ENCODE data around the gene SESN1. TPM values are rescaled to one million over a fixed set of nuclear protein-coding genes. Genes with fewer than 3 reads are reported as not detected.

SESN1 gene
- polyA plus RNA-seq, 1 donor (not counting 4 experiments of a cell fraction or from before 2014, with no cell fraction given): 21.4 TPM

- dilution Hi-C loops (cut with MboI; ENCODE audit: extremely low pct_ligation_motif_present, low sequenced_read_pairs): no loop called here
- no peaks in the 10 kb centered on the region for H3K36me3 ChIP-seq (ENCODE audit: control insufficient read depth in 2 of 2, extremely low read depth in 1 of 2, insufficient read depth in 2 of 2, low read length in 2 of 2)
- no peaks in the 10 kb centered on the region for H3K9me3 ChIP-seq (ENCODE audit: control insufficient read depth, low read depth, low read length)
- H3K4me3 ChIP-seq (ENCODE audit: control insufficient read depth in 2 of 3, extremely low read depth in 1 of 3, insufficient read depth in 2 of 3, low read depth in 1 of 3, low read length in 3 of 3): no peak overlapping the region
- H3K27ac ChIP-seq (ENCODE audit: control insufficient read depth, insufficient read depth, low read length): no peak overlapping the region
- FAIRE-seq: no peak
- H2AFZ ChIP-seq (ENCODE audit: control insufficient read depth, low read length): no peak overlapping the region
- H3K4me2 ChIP-seq (ENCODE audit: control insufficient read depth, extremely low read depth, insufficient read depth, low read depth, low read length): no peak overlapping the region
- no peaks in the 10 kb centered on the region for H3K4me1 ChIP-seq (ENCODE audit: control insufficient read depth, extremely low read depth, insufficient read depth, low read length)
- no peak for DNase-seq (ENCODE audit: low read depth, low spot score)
- no peaks in the 10 kb centered on the region for H3K9me1 ChIP-seq (ENCODE audit: control insufficient read depth, extremely low read depth, insufficient read depth, low read length)
- H4K20me1 ChIP-seq (ENCODE audit: control insufficient read depth, extremely low read depth, insufficient read depth, low read length): no peaks in the 10 kb centered on the region
- no peaks in the 10 kb centered on the region for H3K27me3 ChIP-seq (ENCODE audit: control insufficient read depth, extremely low read depth, insufficient read depth, low read length)
- TF ChIP-seq EZH2 (IDR thresholded peaks at IDR 0.05; ENCODE audit: low read length): no peak
- TF ChIP-seq, protein P1, sequence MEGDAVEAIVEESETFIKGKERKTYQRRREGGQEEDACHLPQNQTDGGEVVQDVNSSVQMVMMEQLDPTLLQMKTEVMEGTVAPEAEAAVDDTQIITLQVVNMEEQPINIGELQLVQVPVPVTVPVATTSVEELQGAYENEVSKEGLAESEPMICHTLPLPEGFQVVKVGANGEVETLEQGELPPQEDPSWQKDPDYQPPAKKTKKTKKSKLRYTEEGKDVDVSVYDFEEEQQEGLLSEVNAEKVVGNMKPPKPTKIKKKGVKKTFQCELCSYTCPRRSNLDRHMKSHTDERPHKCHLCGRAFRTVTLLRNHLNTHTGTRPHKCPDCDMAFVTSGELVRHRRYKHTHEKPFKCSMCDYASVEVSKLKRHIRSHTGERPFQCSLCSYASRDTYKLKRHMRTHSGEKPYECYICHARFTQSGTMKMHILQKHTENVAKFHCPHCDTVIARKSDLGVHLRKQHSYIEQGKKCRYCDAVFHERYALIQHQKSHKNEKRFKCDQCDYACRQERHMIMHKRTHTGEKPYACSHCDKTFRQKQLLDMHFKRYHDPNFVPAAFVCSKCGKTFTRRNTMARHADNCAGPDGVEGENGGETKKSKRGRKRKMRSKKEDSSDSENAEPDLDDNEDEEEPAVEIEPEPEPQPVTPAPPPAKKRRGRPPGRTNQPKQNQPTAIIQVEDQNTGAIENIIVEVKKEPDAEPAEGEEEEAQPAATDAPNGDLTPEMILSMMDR (optimal IDR thresholded peaks at IDR 0.05 in 1 of 3, IDR thresholded peaks at IDR 0.05 in 1 of 3, conservative IDR thresholded peaks at IDR 0.05 in 1 of 3; ENCODE audit: extremely low read depth in 1 of 3, insufficient read depth in 2 of 3, low read length in 3 of 3): no peak
- H3K79me2 ChIP-seq (ENCODE audit: control insufficient read depth, insufficient read depth, low read length): no peaks in the 10 kb centered on the region
- H3K9ac ChIP-seq (ENCODE audit: control insufficient read depth, extremely low read depth, insufficient read depth, low read length): no peak overlapping the region
These were observed 35.4 kb upstream of the SESN1 start for GRCh38 chr6:109130065-109130464.

- no peak for TF ChIP-seq EZH2 (IDR thresholded peaks at IDR 0.05; ENCODE audit: low read length)
- TF ChIP-seq, protein P1 (optimal IDR thresholded peaks at IDR 0.05 in 1 of 3, IDR thresholded peaks at IDR 0.05 in 1 of 3, conservative IDR thresholded peaks at IDR 0.05 in 1 of 3; ENCODE audit: extremely low read depth in 1 of 3, insufficient read depth in 2 of 3, low read length in 3 of 3): no peak
- FAIRE-seq (no peak), DNase-seq (ENCODE audit: low read depth, low spot score) (no peak)
- H2AFZ ChIP-seq (ENCODE audit: control insufficient read depth, low read length): no peak overlapping the region
- no peak overlapping the region for H3K4me2 ChIP-seq (ENCODE audit: control insufficient read depth, extremely low read depth, insufficient read depth, low read depth, low read length)
- H3K9me1 ChIP-seq (ENCODE audit: control insufficient read depth, extremely low read depth, insufficient read depth, low read length): no peaks in the 10 kb centered on the region
- H3K9me3 ChIP-seq (ENCODE audit: control insufficient read depth, low read depth, low read length): no peaks in the 10 kb centered on the region
- H3K4me3 ChIP-seq (ENCODE audit: control insufficient read depth in 2 of 3, extremely low read depth in 1 of 3, insufficient read depth in 2 of 3, low read depth in 1 of 3, low read length in 3 of 3): no peak overlapping the region
- no peaks in the 10 kb centered on the region for H3K36me3 ChIP-seq (ENCODE audit: control insufficient read depth in 2 of 2, extremely low read depth in 1 of 2, insufficient read depth in 2 of 2, low read length in 2 of 2)
- peaks cover 1% of the 10 kb centered on the region for H3K79me2 ChIP-seq (ENCODE audit: control insufficient read depth, insufficient read depth, low read length)
- peaks cover 4% of the 10 kb centered on the region for H3K4me1 ChIP-seq (ENCODE audit: control insufficient read depth, extremely low read depth, insufficient read depth, low read length)
- dilution Hi-C loops (cut with MboI; ENCODE audit: extremely low pct_ligation_motif_present, low sequenced_read_pairs): no loop called here
- H3K27me3 ChIP-seq (ENCODE audit: control insufficient read depth, extremely low read depth, insufficient read depth, low read length): no peaks in the 10 kb centered on the region
- H3K9ac ChIP-seq (ENCODE audit: control insufficient read depth, extremely low read depth, insufficient read depth, low read length): no peak overlapping the region
- H4K20me1 ChIP-seq (ENCODE audit: control insufficient read depth, extremely low read depth, insufficient read depth, low read length): no peaks in the 10 kb centered on the region
- H3K27ac ChIP-seq (ENCODE audit: control insufficient read depth, insufficient read depth, low read length): no peak overlapping the region
These were observed 30.9 kb upstream of the SESN1 start for GRCh38 chr6:109125504-109125903.

All from keratinocyte (primary cell).